HepG2 (cell line): ENCODE data around the gene NYAP1. TPM values are rescaled to one million over a fixed set of nuclear protein-coding genes. Genes with fewer than 3 reads are reported as not detected.
A peak's percentile ranks its signal among the peaks of the same experiment; 100 is the strongest.

Experiments used
- ATAC-seq: fragments of 200-7000 bp; cut with Tn5 transposase; 3 replicates; pipeline ENCODE4 v1.9.1; 2020; ENCODE audit warnings: mild to moderate bottlenecking, moderate library complexity
- BruUV-seq: library from RNA; stranded (reverse); fragments of 400-500 nt; replicated peaks from 2 replicates; lab custom pipeline; 2021; lab: Mats Ljungman, UMichigan
- CTCF ChIA-PET: fragments of 300-600 bp; formaldehyde crosslinking; extraction: SDS; loops from one replicate; lab custom pipeline; 2021; ENCODE audit warnings: low total read pairs, inconsistent platforms, low intra/inter-chr PET ratio; lab: Yijun Ruan, JAX
- POLR2A ChIA-PET: fragments of 350-600 bp; sonication (Branson Sonifier 250); formaldehyde crosslinking; loops from one replicate; lab custom pipeline; 2020; ENCODE audit warnings: antibody characterized with exemption, inconsistent platforms; lab: Yijun Ruan, JAX
- DNase-seq: peaks from one replicate; pipeline ENCODE4 v3.0.0-alpha.2; 2015; ENCODE audit warnings: low spot score
- FAIRE-seq: peaks from 3 replicates; lab custom pipeline; 2011; peaks lifted over from hg19 to GRCh38; lab: Jason Lieb, UNC
- H2AFZ ChIP-seq: one replicate; pipeline ENCODE4 v1.6.1; 2011; ENCODE audit warnings: low read length, inconsistent platforms
- H3K27ac ChIP-seq: fragments of 300-600 bp; 3 replicates; pipeline ENCODE4 v1.8.0; 2011; ENCODE audit warnings: mixed run types, mild to moderate bottlenecking, mixed read lengths, low read length, inconsistent platforms; ENCODE audit not compliant: insufficient read depth; ENCODE audit errors: extremely low read length
- H3K27me3 ChIP-seq, 2 experiments: fragments of 200-600 bp in 1 of 2; 2 replicates in 1 of 2; 3 replicates in 1 of 2; pipeline versions ENCODE4 v1.6.0 to v1.8.0; 2011; ENCODE audit warnings: low read length in 2 of 2, mild to moderate bottlenecking in 2 of 2, moderate library complexity in 2 of 2, inconsistent platforms in 1 of 2; ENCODE audit not compliant: insufficient read depth in 2 of 2, control insufficient read depth in 1 of 2
- H3K36me3 ChIP-seq, 2 experiments: fragments of 200-600 bp in 1 of 2; replicated peaks in 1 of 2; 2 replicates in 1 of 2; 3 replicates in 1 of 2; pipeline versions ENCODE4 v1.5.1 to v1.8.0; 2011; ENCODE audit warnings: low read length in 2 of 2, inconsistent platforms in 1 of 2; ENCODE audit not compliant: insufficient read depth in 2 of 2, control insufficient read depth in 1 of 2
- H3K4me1 ChIP-seq: 2 replicates; pipeline ENCODE4 v1.5.1; 2012; ENCODE audit warnings: low read length, inconsistent platforms; ENCODE audit not compliant: insufficient read depth
- H3K4me2 ChIP-seq: 2 replicates; pipeline ENCODE4 v1.6.0; 2011; ENCODE audit warnings: low read depth, low read length, inconsistent platforms
- H3K4me3 ChIP-seq, 3 experiments: fragments of 200-600 bp in 1 of 3; sonication (generic), shearing (Covaris generic) in 1 of 3; replicated peaks in 1 of 3; 2 replicates each; pipeline ENCODE4 v1.5.1; 2011 to 2016; ENCODE audit warnings: low read length in 3 of 3, inconsistent platforms in 2 of 3, low read depth in 2 of 3, mild to moderate bottlenecking in 2 of 3, control low read depth in 1 of 3, mixed read lengths in 1 of 3; ENCODE audit not compliant: insufficient read depth in 1 of 3
- H3K79me2 ChIP-seq: one replicate; pipeline ENCODE4 v1.6.1; 2011; ENCODE audit warnings: low read length, inconsistent platforms; ENCODE audit not compliant: insufficient read depth
- H3K9ac ChIP-seq: 2 replicates; pipeline ENCODE4 v1.6.0; 2011; ENCODE audit warnings: mild to moderate bottlenecking, low read depth, low read length, inconsistent platforms; ENCODE audit not compliant: insufficient read depth
- H3K9me3 ChIP-seq: 2 replicates; pipeline ENCODE4 v1.5.1; 2012; ENCODE audit warnings: mild to moderate bottlenecking, low read length
- H4K20me1 ChIP-seq: 2 replicates; pipeline ENCODE4 v1.6.0; 2011; ENCODE audit warnings: inconsistent platforms, mild to moderate bottlenecking, low read length, moderate library complexity; ENCODE audit not compliant: insufficient read depth
- AGO1 ChIP-seq: fragments of 200-400 bp; formaldehyde crosslinking; IDR thresholded peaks from 2 replicates; pipeline ENCODE4 v1.6.1; 2017; ENCODE audit warnings: mild to moderate bottlenecking, low read depth, low read length, moderate library complexity; ENCODE audit not compliant: poor library complexity, severe bottlenecking
- CAMTA2 ChIP-seq: sonication (generic); formaldehyde crosslinking; IDR thresholded peaks from 2 replicates; pipeline ENCODE4 v1.4.0; 2020; ENCODE audit warnings: mild to moderate bottlenecking, missing genetic modification reagents, borderline replicate concordance
- ESRRA ChIP-seq: sonication (generic); formaldehyde crosslinking; IDR thresholded peaks from 2 replicates; pipeline ENCODE4 v1.5.1; 2020; ENCODE audit warnings: mild to moderate bottlenecking, low read depth, missing genetic modification reagents
- HNRNPLL ChIP-seq: fragments of 200-400 bp; formaldehyde crosslinking; IDR thresholded peaks from 2 replicates; pipeline ENCODE4 v1.6.1; 2017; ENCODE audit warnings: mild to moderate bottlenecking, low read depth, low read length; ENCODE audit not compliant: poor library complexity, severe bottlenecking
- JUNB ChIP-seq: sonication (generic); formaldehyde crosslinking; IDR thresholded peaks from 2 replicates; pipeline ENCODE4 v1.8.0; 2022; ENCODE audit warnings: missing genetic modification reagents, mild to moderate bottlenecking, borderline replicate concordance
- LCORL ChIP-seq, 2 experiments: fragments of 450-650 bp in 1 of 2; sonication (generic) in 1 of 2; formaldehyde crosslinking in 1 of 2; IDR thresholded peaks; 2 replicates each; pipeline versions ENCODE4 v1.5.0 to v1.6.1; 2017 to 2020; ENCODE audit warnings: antibody characterized with exemption in 1 of 2, missing genetic modification reagents in 1 of 2
- POLR2G ChIP-seq: fragments of 200-400 bp; formaldehyde crosslinking; IDR thresholded peaks from 2 replicates; pipeline ENCODE4 v1.6.1; 2018; ENCODE audit warnings: mild to moderate bottlenecking, low read depth, low read length, moderate library complexity
- TCF12 ChIP-seq, 2 experiments: fragments of 450-650 bp in 1 of 2; sonication (generic) in 1 of 2; formaldehyde crosslinking in 1 of 2; IDR thresholded peaks; 2 replicates each; pipeline versions ENCODE4 v1.6.1 to v1.8.0; 2017 to 2022; ENCODE audit warnings: antibody characterized with exemption in 1 of 2, mild to moderate bottlenecking in 1 of 2, missing genetic modification reagents in 1 of 2, moderate library complexity in 1 of 2
- THAP9 ChIP-seq: sonication (generic); formaldehyde crosslinking; IDR thresholded peaks from 2 replicates; pipeline ENCODE4; 2020; ENCODE audit warnings: missing genetic modification reagents, mild to moderate bottlenecking, borderline replicate concordance
- XRCC5 ChIP-seq: fragments of 200-400 bp; formaldehyde crosslinking; optimal IDR thresholded peaks from 2 replicates; pipeline ENCODE3; 2017; ENCODE audit warnings: mild to moderate bottlenecking, low read length
- ZNF34 ChIP-seq: sonication (generic); formaldehyde crosslinking; IDR thresholded peaks from 2 replicates; pipeline ENCODE4 v1.4.0; 2020; ENCODE audit warnings: mild to moderate bottlenecking, missing genetic modification reagents, borderline replicate concordance
- ZNF441 ChIP-seq: sonication (generic); formaldehyde crosslinking; IDR thresholded peaks from 2 replicates; pipeline ENCODE4 v1.7.0; 2021; ENCODE audit warnings: missing genetic modification reagents, borderline replicate concordance
- WGBS: methylation state at CpG from one replicate; pipeline ENCODE4 v1.1.6; 2017; ENCODE audit warnings: low lambda C conversion rate; 5-methylcytosine and 5-hydroxymethylcytosine counted together
- in situ Hi-C: cut with HindIII; loops from 2 replicates; pipeline ENCODE4 v1.10.0; 2017; ENCODE audit warnings: low pct_unique_long_range_greater_than_20kb; ENCODE audit not compliant: extremely low pct_ligation_motif_present
- intact Hi-C: fragments of 100-400 bp; cut with micrococcal nuclease; formaldehyde crosslinking; loops from one replicate; pipeline ENCODE4 v1.10.0; 2022; ENCODE audit not compliant: unreplicated experiment
- polyA plus RNA-seq, 8 experiments: library from polyadenylated mRNA; depleted of rRNA in 3 of 8; stranded (reverse) in 7 of 8; unstranded in 1 of 8; fragments of >200 nt; fragmentation: Illumina TruSeq in 4 of 8; extraction: Trizol in 4 of 8; gene quantifications; 2 replicates each; pipeline versions ENCODE4 v1.2.1 to v1.2.3, GENCODE V29; 2011 to 2016; ENCODE audit warnings: low read depth in 4 of 8, missing spikeins in 1 of 8, mixed read lengths in 1 of 8; ENCODE audit not compliant: insufficient read depth in 1 of 8
- total RNA-seq, 5 experiments: library from RNA; depleted of rRNA; stranded (reverse); fragments of >200 nt; fragmentation: Illumina TruSeq; extraction: Trizol; gene quantifications; 2 replicates each; pipeline ENCODE4 v1.2.3, GENCODE V29; 2016; ENCODE audit warnings: low read depth in 1 of 5
- TF ChIP-seq, protein P1 (sequence below): sonication (generic); formaldehyde crosslinking; IDR thresholded peaks from 2 replicates; pipeline ENCODE4 v1.5.0; 2020; ENCODE audit warnings: mild to moderate bottlenecking, missing genetic modification reagents, borderline replicate concordance

The NYAP1 gene
- total and polyA plus RNA-seq, 2 of the 13 experiments (the other 11 are each of a cell fraction or from before 2014, with no cell fraction given) = 0.15 to 0.46 TPM

DNA sequence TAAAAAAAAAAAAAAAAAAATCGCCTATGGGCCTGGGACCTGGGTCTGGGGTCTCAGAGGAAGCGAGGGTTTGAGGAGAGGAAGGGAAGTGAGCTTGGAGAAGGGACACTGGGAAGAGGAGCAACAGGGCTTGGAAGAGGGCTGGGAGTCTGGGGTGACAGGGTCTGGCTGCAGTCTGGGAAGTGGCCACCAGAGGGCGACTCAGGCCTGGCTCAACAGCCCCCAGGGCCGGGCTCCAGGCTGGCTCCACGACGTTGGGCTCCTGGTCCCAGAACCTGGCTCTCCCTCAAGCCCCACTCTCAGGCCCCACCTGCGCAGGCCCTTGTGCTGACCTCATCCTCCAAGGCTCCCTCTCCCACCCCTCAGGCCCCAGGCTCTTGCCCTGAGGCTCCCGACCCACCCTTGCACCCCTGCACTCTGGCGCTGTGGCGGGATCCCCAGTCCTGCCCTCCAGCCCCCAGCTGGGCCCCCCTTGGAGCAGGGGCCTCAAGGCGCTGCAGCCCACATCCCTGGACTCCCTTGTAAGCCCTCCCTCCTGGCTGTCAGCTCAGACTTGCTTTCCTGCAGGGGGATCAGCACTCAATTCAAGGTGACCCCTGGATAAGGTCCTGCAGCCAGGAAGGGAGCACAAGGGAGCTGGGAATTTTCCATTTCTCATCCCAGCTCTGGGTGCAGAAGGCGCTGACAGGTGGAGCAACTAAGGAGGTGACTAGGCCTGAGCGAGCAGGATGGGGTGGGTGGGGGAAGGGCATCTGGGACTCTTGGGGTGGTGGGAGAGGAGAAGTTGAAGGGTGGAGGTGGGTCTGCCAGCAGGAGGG is 14.3 kb upstream of the NYAP1 start:
- H3K27ac ChIP-seq = no peak overlapping the region
- TF ChIP-seq LCORL (IDR thresholded peaks at IDR 0.05) (no peak), LCORL (CRISPR knock-in tag; IDR thresholded peaks at IDR 0.05) (peak; percentile 39; the same call in 1 of the 2 replicates), POLR2G (no peak), TCF12 (IDR thresholded peaks at IDR 0.05) (no peak), TCF12 (CRISPR knock-in tag; IDR thresholded peaks at IDR 0.05) (no peak), THAP9 (0 out of 2 replicates have a peak, but pooled peaks have one; percentile 20), ESRRA (0 out of 2 replicates have a peak, but pooled peaks have one; percentile 25), XRCC5 (no peak), JUNB (CRISPR knock-in tag) (no peak), ZNF34 (no peak), AGO1 (peak; percentile 33), ZNF441 (CRISPR knock-in tag) (no peak), CAMTA2 (CRISPR knock-in tag) (no peak), HNRNPLL (peak; percentile 37)
- TF ChIP-seq, protein P1, sequence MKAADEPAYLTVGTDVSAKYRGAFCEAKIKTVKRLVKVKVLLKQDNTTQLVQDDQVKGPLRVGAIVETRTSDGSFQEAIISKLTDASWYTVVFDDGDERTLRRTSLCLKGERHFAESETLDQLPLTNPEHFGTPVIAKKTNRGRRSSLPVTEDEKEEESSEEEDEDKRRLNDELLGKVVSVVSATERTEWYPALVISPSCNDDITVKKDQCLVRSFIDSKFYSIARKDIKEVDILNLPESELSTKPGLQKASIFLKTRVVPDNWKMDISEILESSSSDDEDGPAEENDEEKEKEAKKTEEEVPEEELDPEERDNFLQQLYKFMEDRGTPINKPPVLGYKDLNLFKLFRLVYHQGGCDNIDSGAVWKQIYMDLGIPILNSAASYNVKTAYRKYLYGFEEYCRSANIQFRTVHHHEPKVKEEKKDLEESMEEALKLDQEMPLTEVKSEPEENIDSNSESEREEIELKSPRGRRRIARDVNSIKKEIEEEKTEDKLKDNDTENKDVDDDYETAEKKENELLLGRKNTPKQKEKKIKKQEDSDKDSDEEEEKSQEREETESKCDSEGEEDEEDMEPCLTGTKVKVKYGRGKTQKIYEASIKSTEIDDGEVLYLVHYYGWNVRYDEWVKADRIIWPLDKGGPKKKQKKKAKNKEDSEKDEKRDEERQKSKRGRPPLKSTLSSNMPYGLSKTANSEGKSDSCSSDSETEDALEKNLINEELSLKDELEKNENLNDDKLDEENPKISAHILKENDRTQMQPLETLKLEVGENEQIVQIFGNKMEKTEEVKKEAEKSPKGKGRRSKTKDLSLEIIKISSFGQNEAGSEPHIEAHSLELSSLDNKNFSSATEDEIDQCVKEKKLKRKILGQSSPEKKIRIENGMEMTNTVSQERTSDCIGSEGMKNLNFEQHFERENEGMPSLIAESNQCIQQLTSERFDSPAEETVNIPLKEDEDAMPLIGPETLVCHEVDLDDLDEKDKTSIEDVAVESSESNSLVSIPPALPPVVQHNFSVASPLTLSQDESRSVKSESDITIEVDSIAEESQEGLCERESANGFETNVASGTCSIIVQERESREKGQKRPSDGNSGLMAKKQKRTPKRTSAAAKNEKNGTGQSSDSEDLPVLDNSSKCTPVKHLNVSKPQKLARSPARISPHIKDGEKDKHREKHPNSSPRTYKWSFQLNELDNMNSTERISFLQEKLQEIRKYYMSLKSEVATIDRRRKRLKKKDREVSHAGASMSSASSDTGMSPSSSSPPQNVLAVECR (CRISPR knock-in tag) = no peak; the same call in 1 of the 2 replicates

More for the DNA sequence above, 14.3 kb upstream of the NYAP1 start:
- peak overlapping the region; percentile 43; the same call in 1 of the 2 replicates for H3K4me2 ChIP-seq
- peaks cover 17% of the 10 kb centered on the region for H3K4me1 ChIP-seq
- FAIRE-seq = peak; percentile 47
- H3K9ac ChIP-seq = no peak overlapping the region
- no peaks in the 10 kb centered on the region for H3K27me3 ChIP-seq
- H3K9me3 ChIP-seq = no peaks in the 10 kb centered on the region
- peak; percentile 51 for DNase-seq
- BruUV-seq = no TSS peak
- 0 out of 6 replicates have a peak overlapping the region, but pooled peaks of 1 of the 3 experiments have one; percentile 28 for H3K4me3 ChIP-seq
- ChIA-PET POLR2A (interaction anchor here (0.7 to 1.4 kb wide), 4 partner anchors 11 to 236 kb away, joined by 3 to 4 read pairs (median 4); partner anchors contain the start of genes FBXO24, LRCH4 and POP7), CTCF (interaction anchor here (1.0 to 2.7 kb wide), 6 partner anchors 9 to 119 kb away, joined by 3 to 32 read pairs (median 6); partner anchors contain the start of genes FBXO24, LRCH4, NYAP1 and TSC22D4)
- H3K36me3 ChIP-seq = peaks cover 4 to 8% of the 10 kb centered on the region in 2 experiments; a peak in 3 of 5 replicates
- intact Hi-C loops = loop anchor here (1.0 to 5.0 kb wide), 2 partner anchors 14 to 93 kb away; partner anchors contain the start of gene NYAP1
- no peak overlapping the region for H2AFZ ChIP-seq
- in situ Hi-C loops = loop anchor here (10.0 kb wide), 1 partner anchor 225 kb away; the partner anchor contains the start of gene GIGYF1
- 59% methylated on average over 8 of the region's 13 CpGs for WGBS
- no peaks in the 10 kb centered on the region for H3K79me2 ChIP-seq
- H4K20me1 ChIP-seq = no peaks in the 10 kb centered on the region
- peak; percentile 87 for ATAC-seq
